Midbrain (tissue), 1 donor: ENCODE data around the gene CLIC1.

Experiments
- DNase-seq: peaks from one replicate; lab custom pipeline; 2025; lab: John Stamatoyannopoulos, UW

The CLIC1 gene

DNA sequence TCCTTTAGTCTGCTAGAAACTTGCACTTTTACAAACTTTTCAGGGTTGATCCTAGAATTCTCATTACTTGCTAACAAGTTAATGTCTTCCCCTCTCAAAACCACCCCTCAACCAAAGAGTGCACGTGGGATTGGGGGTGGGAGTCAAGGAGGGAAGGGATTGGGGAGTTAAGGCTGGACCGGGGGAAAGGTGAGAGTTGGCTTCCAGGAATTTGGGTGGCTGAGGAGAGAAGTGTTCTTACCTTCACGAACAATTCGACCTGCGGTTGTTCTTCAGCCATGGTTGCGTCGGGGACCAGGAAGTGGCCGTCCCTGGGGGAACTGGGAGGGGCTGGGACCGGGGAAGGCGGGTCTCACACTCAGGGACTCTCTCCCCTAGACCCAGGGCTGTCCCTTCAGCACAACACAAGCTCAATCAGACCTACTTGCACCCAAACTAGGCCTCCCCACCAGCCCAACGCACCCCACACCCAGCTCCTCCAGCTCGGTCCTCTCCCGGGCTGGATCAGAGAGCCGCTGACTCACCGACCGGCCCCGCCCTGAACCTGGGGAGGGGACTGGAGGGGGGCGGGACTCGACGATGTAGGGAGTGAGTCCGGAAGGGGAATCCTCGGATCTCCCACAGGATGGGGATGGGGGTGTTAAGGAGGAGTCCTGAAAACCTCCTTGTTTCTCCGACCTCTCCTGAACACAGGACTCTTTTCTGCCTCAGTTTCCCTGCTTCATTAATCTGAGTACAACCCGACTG lies at the start of gene CLIC1:
Gene CLIC1 (minus strand): TSS at position 510 of the 747 bp plus-strand sequence. CDS start 230 bp downstream, at position 280.
- DNase-seq, result no peak

DNA sequence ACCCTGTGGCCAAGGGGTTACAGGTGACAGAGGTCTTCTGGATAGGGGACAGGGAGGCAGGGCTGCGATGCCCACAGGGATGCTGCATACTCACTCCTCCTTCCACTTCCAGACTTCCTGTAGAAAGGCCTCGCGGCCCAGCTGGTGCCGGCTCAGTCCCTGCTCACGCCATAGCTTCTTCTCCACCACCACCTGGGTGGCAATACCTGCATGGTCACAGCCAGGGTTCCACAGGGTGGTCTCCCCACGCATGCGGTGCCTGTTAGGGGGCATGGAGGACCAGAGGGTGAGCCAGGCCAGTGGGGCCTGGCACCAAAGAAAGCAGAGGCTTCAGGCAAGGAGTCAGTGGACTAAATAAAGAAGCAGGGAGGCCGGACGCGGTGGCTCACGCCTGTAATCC lies 49.1 kb upstream of the CLIC1 start:
- no peak for DNase-seq

DNA sequence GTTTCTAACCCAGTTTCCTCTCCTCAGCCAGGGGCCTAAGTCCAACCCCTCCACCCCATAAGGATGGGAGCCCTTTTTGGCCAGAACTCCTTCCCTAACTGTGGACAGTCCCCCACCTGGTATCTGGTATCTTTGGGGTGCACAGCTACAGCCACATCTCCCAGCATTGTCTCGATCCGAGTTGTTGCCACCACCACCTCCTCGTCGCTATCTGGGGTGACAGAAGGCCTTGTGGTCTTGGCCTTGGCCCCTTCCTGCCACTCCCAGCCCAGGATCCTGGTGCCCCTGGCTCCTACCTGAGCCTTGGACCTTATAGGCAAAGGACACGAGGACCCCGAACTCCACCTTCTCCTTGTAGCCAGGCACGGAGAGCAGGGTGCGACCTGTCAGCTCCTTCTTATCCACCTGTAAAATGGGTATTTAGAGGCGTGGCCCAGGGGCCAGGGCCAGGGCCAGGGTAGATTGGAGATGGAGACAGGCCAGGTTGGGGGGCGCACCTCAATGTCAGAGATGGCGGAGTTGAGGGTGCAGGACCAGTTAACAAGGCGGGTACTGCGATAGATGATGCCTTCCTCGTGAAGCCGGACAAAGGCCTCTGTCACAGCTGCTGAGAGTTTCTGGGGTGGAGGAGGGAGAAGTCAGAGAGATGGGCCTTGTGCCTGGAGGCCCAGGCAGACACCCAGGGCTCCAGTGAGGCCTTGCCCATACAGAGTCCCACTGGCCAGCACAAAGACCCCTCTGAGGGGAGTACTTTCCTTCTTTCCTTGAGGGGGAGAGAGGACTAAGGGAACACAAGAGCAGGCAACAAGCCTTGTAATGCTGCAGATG lies 48.0 kb upstream of the CLIC1 start:
- DNase-seq, result peak; percentile 4

DNA sequence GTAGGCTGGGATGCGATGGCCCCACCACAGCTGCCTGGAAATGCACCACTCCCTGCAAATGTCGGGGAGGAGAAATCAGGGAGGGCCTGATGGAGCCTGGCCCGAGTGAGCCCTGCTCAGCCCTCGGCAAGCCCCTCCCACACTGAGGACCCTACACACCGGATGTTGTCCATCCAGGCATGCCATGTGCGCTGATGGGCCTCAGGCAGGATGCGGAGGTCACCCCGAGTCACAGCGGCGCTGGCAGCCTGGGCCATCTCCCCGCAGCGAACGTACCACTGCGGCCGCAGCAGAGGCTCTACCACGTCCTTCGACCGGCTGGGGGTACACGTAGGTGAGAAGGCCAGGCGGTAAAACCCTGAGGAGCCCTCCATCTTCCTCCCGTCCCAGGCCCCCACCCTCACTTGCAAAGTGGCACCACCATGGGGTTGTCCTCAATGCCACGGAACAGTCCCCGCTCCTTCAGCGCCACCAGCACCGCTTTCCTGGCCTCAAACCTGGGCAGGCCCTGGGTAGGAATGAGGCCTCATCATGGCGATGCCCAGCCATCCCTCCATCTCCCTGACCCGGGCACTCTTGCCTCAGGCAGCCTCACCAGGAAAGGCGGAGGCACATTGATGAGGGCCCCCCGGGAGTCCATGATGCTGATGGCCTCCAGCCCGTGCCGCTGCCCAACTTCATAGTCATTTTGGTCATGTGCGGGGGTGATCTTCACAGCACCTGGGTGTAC lies 46.0 kb upstream of the CLIC1 start:
- DNase-seq, result no peak

DNA sequence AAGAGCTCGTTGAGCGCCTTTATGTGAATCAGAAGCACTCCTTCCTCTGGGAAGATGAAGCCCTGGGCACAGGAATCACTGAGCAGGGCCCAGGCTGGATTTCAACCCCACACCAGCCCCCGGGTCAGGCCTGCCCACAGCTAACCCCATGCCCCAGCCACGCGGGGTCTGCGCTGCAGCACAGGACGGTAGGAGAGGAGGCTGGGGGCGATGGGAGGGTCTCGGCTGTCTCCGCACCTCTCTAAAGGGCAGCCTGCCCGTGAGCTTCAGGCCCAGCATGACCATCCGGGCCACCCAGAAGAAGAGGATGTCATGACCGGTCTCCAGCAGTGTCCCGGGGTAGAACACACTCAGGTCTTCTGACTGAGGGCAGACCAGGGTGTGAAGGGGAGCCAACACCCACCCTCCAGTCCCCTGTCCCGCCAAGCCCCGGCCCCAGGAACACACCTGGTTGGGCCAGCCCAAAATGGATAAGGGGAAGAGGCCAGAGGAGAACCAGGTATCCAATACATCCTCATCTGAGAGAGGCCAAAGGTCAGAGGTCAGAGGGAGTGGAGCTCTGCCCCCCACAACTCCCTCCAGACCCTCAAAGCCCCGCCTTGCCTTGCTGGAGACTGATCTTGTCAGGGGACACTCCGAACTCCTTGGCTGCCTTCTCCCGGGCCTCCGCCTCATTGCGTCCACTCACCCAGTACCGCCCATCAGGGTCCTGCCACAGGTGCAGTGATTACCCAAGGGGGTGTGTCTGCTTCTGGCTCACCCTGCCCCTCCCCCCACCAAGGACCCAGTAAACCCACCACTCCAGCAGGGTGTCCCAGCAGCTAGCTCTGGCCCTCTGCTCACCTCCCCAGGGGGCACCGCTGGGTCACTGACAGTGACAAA lies 45.2 kb upstream of the CLIC1 start:
- no peak for DNase-seq

DNA sequence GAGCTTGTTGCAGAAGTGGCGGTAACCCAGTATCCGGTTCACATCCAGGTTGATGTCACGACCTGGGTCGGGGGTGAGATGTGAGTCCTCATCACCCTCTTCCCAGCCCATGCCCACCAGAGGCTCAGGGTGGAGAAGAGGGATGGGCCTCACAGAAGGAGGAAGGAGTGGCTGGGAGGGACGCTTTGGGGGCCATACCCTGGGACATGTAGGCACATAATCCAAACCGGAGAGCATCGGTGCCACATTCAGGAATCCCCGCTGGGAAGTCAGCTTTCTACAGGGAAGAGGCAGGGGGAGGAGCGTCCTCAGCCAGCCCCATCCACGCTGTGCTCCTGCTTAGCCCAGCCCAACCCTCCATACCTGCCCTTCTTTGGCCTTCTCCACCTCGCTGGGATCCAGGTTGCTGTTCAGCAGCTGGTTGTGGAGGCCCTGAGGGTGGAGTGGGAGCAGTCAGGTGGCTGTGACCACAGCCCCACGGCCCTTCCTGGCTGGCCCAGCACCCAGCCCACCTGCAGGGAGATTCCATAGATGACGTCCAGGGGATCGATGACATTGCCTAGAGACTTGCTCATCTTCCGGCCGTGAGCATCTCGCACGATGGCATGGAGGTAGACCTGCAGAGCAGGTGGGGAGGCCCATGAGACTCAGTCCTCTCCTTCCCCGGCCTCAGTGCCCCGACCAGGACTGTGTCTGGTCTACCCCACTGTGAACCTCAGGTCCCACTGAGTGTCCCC lies 44.3 kb upstream of the CLIC1 start:
- DNase-seq, result no peak

DNA sequence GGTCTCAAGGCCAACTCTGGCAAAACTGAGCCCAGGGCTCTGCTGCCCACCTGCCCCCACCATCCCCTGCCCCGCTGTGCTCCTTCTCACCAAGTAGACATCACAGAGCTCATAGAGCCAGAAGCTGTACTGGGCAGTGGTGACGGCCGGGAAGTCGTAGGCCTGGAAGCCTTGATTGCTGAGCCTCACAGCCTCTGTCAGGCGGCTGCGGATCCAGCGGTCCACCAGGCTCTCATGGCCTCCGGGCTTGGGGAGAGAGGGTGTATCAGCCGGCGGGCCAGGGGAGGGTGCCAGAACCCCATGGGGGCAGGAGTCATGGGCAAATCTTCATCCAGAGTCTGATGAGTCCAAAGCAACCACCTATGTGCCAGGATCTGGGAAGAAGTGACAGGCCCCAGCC lies 43.6 kb upstream of the CLIC1 start:
- DNase-seq, result no peak

DNA sequence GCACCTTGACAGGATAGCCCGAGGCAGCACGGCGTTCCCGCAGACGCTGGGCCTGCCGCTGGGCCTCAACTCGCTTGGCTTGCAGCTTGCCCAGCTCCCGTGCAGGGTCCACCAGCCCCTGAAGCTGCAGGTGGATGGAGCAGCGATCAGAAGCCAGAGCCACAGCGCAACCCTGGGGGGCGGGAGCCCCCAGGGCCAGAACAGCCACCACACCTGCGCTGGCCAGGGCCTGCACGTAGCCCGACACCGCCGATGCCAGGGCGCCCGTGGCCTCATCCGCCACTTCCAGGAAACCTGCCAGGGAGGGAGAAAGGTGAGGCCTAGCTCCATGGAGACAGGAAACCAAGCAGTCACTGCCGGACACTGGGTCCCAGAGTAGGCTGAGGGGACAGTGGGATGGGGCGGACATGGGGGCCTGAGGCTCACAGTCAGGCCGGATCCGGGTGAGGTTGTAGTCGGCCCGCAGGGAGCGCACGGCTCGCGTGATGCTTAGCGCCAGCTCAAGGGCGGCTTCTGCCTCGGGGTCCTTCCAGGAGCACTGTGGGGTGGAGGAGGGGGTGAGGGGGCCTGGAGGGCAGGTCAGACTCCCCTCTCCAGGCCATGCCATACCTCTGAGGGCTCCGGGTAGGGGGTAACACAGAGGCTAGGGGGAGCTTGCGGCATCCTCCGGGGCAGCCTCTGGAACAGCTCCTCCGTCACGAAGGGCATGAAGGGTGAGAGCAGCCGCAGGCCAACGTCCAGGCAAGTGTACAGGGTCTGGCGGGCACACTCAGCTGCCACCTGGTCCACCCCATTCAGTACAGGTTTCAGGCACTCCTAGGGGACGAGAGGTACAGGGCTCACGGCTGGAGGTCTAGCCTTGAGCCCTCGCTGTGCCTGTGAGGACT lies 42.9 kb upstream of the CLIC1 start:
- no peak for DNase-seq

DNA sequence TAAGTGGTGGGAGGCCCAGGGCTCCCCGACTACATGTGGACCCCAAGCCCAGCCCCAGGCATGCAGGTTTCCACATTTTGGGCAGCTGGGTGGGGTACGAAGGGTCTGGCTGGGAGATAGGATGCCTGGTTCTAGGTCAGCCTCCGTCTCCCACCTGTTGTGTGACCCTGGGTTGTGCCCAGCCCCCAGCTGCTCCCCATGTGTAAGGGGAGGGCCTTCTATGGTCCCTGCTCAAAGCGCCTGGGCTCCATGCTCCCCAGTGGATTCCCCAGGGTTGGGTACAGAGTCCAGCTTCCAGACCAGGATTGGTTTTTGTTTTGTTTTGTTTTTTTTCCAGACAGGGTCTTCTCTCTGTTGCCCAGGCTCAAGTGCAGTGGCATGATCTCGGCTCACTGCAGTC lies 41.9 kb upstream of the CLIC1 start:
- DNase-seq, result no peak

DNA sequence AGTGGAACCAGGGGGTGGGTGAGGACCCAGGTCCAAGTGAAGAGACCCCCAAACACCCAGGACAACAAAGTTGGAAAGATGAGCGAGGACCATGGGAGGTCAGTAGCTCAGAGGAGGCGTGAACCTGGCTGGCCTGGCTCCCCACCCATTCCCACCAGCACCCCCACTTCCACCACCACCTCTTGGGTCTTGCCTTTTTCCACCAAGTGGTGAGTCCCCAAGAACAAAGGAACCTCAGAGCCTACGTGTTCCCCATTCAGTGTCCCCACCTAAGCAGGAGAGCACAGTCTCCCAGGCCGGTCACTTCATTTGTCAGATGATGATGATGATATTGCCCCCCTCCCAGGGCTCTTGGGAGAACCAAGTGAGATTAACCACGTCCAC lies 41.3 kb upstream of the CLIC1 start:
- no peak for DNase-seq

DNA sequence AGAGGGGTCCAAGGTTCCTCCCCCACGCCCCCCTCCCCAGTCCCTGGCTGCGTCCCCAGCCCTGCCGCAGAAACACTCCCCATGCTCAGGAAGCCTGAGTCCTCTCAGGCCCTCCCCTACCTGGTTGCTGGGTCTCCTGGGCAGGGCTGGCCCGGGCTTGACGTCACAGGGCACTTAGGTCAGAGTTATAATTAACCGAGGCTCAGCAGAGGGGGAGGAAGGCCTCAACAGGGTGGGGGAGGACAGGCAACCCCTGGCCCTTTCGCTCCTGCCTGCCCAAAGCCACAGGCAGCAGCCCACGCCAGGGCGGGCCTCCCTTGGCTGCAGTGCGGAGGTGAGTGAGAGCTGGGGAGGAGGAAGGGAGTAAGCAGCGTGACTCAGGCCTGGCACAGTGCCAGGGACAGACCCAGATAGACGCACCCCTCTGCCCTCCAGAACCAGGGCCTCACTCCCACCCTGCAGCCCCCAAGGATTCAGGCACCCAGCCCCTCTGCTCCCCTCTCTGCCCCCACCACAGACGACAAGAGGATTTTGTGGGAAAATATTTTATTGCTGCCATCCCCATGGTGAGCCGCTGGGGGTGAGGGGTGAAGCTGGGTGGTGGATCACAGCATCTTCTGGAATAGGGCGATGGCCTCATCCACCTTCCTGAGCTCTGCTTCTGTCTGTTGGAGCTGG lies 40.8 kb upstream of the CLIC1 start, which contains the start of gene VWA7:
Gene VWA7 (minus strand): TSS at position 340 of the 678 bp plus-strand sequence. CDS start 549 bp downstream, outside the sequence.
- no peak for DNase-seq

DNA sequence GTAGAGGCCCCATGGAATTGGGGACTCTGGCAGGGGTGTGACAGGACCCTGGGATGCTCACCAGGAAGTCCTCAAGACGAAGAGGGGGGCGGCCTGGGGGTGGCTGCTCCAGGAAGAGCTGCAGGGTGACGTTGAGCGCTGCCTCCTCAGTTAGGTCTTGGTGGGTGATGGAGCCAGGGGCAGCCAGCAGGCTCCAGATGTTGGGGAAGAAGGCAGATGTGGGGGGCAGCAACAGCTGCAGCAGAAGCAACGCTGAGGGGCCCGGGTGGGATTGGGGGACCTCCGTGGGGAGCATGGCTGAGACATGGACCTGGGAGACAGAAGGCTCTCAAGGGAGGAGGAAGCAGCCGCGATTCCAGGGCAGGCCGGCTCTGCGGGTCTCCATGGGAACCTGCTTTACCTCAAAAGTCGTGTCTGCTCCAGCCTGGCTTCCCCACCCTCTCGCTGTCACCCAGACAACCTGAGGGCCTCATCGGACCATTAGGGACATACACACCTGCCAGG lies 40.2 kb upstream of the CLIC1 start:
- DNase-seq, result no peak

DNA sequence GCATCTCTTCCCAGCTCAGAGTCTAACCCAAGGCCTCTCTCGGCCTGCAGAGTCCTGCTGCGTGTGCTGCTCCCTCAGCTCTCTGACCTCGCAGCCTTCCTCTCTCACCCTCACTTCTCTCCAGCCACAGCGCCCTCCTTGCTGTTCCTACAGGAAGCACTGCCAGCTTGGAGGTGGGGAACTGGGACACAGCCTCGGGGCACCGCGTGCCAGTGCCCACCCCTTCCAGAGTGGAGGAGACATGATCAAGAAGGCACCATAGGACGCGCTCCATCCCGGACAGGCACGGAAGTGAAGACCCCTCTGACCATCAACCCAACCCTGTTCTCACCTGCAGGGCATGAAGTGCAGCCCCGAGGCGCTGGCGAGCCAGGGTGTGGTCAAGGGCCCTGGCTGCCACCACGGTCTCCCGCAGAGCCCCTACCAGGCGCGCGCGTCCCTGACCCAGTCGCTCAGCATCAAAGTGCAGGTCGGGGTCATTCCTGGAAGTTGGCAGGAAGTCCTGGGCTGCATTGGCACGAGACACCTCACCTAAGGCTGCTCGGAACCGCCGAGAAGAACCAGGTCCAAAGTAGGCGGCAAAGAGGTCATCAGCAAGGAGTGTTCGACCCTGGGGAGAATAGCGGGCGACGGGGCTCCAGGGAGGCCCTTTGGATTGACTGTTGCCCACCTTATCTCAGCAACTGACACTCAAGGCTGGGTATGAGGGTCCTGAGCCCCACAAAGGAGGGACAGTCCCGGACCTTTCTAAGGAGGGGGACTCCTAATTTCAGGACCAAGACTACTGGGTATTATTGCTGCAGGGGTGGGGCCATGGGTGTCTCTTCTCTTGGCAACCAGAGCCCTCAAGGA lies 39.5 kb upstream of the CLIC1 start:
- DNase-seq, result no peak

DNA sequence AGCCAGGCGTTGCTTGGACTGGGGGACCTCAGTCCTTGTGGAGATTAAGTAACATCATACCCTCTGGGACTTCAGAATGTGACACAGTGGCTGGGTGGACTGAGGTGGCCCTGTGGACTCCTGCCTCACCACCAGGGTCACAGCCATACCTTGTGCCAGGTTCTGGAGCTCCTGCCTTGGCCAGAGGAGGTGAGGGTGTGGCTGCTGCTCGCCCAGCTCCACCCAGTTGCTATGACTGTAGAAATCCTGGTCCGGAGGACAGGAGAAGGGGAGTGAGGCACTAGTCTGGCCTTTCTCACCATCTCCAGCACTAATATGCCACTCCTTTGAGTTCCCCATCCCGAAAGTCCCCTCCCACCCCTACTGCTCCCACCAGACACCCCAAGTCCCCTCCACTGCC lies 38.9 kb upstream of the CLIC1 start:
- no peak for DNase-seq

DNA sequence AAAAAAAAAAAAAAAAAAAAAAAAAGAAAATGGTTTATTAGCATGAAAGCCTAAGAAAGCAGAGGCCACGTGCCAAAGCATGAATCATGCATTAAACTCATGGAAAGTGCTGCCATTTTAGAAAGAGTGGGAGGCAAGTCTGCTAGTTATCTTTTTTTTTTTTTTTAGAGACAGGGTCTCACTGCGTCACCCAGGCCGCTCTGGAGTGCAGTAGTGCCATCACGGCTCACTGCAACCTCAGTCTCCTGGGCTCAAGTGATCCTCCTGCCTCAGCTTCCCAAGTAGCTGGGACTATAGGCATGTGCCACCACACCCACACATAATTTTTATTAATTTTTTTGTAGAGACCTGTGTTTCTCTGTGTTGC lies 35.6 kb upstream of the CLIC1 start:
- no peak for DNase-seq

DNA sequence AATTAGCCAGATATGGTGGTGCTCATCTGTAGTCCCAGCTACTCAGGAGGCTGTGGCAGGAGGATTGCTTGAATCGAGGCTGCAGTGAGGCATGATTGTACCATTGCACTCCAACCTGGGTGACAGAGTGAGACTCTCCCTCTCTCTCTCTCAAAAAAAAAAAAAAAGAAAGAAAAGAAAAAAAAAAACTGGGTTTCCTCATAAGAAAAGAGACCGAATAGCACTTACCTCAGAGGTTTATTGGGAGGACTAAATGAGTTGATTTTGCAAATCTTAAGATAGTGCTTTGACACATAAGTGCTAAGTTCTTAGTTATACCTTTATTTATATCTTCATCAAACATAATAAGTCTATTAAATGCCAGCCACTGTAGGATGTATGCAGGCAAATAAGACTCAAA lies 34.5 kb upstream of the CLIC1 start:
- no peak for DNase-seq

DNA sequence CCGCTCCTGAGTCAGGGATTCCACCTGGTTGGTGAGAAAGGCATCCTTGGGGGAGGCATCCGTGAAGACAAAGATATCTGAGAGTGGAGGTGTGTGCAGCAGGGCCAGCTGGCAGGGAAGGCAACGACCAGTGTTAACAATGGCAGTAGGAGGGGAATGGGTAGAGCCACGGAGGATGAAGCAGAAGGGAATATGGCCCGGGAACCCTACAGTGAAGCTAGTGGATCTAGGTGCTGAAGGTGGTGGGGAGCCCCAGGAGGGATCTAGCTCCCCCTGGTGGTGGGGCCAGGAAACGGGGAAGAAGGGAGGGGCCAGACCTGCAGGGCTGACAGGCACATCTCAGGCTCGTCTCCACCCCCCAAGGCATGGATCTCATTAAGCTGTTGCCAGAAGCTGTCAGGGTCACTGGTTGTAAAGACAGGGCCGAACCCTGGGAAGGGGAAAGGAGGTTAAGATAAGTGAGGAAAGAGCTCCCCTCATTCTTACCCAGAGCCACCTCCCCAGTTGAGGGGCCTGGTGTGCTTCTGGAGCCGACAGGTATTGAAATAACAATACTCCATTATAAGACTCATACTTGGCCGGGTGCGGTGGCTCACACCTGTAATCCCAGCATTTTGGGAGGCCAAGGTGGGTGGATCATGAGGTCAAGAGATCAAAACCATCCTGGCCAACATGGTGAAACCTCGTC lies 33.5 kb upstream of the CLIC1 start:
- no peak for DNase-seq
